ENCODE data around the gene GGT6.

- TF ChIP-seq POLR2A (IDR thresholded peaks at IDR 0.05; ENCODE audit: low read depth, low read length) (no peak), TAF1 (IDR thresholded peaks at IDR 0.05; ENCODE audit: borderline replicate concordance, low read depth, low read length) (no peak), POLR2AphosphoS5 (IDR thresholded peaks at IDR 0.05; ENCODE audit: low read depth, low read length) (no peak)
These were observed 17.1 kb upstream of the GGT6 start for GRCh38 chr17:4577386-4577993.
